Keratinocyte (primary cell): ENCODE results near the gene SORBS1. TPM values are rescaled to one million over a fixed set of nuclear protein-coding genes. Genes with fewer than 3 reads are reported as not detected.

Experiments used
- DNase-seq: peaks from one replicate; pipeline ENCODE4 v3.0.0-alpha.2; 2011; ENCODE audit warnings: low read depth, missing footprints, low spot score
- FAIRE-seq: peaks from 2 replicates; lab custom pipeline; 2011; peaks lifted over from hg19 to GRCh38; lab: Jason Lieb, UNC
- H2AFZ ChIP-seq: 2 replicates; pipeline ENCODE4 v1.6.0; 2012; ENCODE audit warnings: low read length, control low read depth, inconsistent platforms; ENCODE audit not compliant: control insufficient read depth
- H3K27ac ChIP-seq: 2 replicates; pipeline ENCODE4 v1.5.1; 2011; ENCODE audit warnings: low read length; ENCODE audit not compliant: control insufficient read depth, insufficient read depth
- H3K27me3 ChIP-seq: 3 replicates; pipeline ENCODE4 v1.6.0; 2011; ENCODE audit warnings: low read length; ENCODE audit not compliant: control insufficient read depth, insufficient read depth; ENCODE audit errors: extremely low read depth
- H3K36me3 ChIP-seq, 2 experiments: 2 replicates in 1 of 2; 3 replicates in 1 of 2; pipeline ENCODE4 v1.5.1; 2011; ENCODE audit warnings: low read length in 2 of 2, mild to moderate bottlenecking in 1 of 2; ENCODE audit not compliant: control insufficient read depth in 2 of 2, insufficient read depth in 2 of 2; ENCODE audit errors: extremely low read depth in 1 of 2
- H3K4me1 ChIP-seq: 3 replicates; pipeline ENCODE4 v1.5.1; 2011; ENCODE audit warnings: low read length; ENCODE audit not compliant: control insufficient read depth, insufficient read depth; ENCODE audit errors: extremely low read depth
- H3K4me2 ChIP-seq: 3 replicates; pipeline ENCODE4 v1.6.0; 2011; ENCODE audit warnings: low read depth, low read length; ENCODE audit not compliant: control insufficient read depth, insufficient read depth; ENCODE audit errors: extremely low read depth
- H3K4me3 ChIP-seq, 3 experiments: fragments of 200-600 bp in 1 of 3; sonication (generic) in 1 of 3; 2 replicates in 2 of 3; 3 replicates in 1 of 3; pipeline ENCODE4 v1.5.1; 2011 to 2016; ENCODE audit warnings: low read length in 3 of 3, mild to moderate bottlenecking in 3 of 3, control low read depth in 2 of 3, inconsistent platforms in 1 of 3, low read depth in 1 of 3, mixed read lengths in 1 of 3, mixed run types in 1 of 3, moderate library complexity in 1 of 3; ENCODE audit not compliant: control insufficient read depth in 2 of 3, insufficient read depth in 2 of 3; ENCODE audit errors: extremely low read depth in 1 of 3
- H3K79me2 ChIP-seq: 2 replicates; pipeline ENCODE4 v1.6.0; 2012; ENCODE audit warnings: low read length; ENCODE audit not compliant: control insufficient read depth, insufficient read depth
- H3K9ac ChIP-seq: 3 replicates; pipeline ENCODE4 v1.6.0; 2011; ENCODE audit warnings: low read length; ENCODE audit not compliant: control insufficient read depth, insufficient read depth; ENCODE audit errors: extremely low read depth
- H3K9me1 ChIP-seq: 3 replicates; pipeline ENCODE4 v1.6.0; 2011; ENCODE audit warnings: low read length; ENCODE audit not compliant: control insufficient read depth, insufficient read depth; ENCODE audit errors: extremely low read depth
- H3K9me3 ChIP-seq: 2 replicates; pipeline ENCODE4 v1.5.1; 2012; ENCODE audit warnings: low read depth, low read length; ENCODE audit not compliant: control insufficient read depth
- H4K20me1 ChIP-seq: 3 replicates; pipeline ENCODE4 v1.6.0; 2011; ENCODE audit warnings: low read length; ENCODE audit not compliant: control insufficient read depth, insufficient read depth; ENCODE audit errors: extremely low read depth
- EZH2 ChIP-seq: IDR thresholded peaks from one replicate; pipeline ENCODE4 v1.6.1; 2012; ENCODE audit warnings: inconsistent platforms, mild to moderate bottlenecking, low read length, moderate library complexity
- dilution Hi-C: fragments of 300-500 bp; cut with MboI; formaldehyde crosslinking; loops from one replicate; pipeline ENCODE4 v1.7.0; 2020; ENCODE audit warnings: low sequenced_read_pairs; ENCODE audit not compliant: extremely low pct_ligation_motif_present
- polyA plus RNA-seq, 5 experiments: library from polyadenylated mRNA; depleted of rRNA in 3 of 5; stranded (reverse) in 3 of 5; stranded (forward) in 1 of 5; unstranded in 1 of 5; fragments of >200 nt; gene quantifications; 1 replicate in 1 of 5; 2 replicates in 3 of 5; 3 replicates in 1 of 5; pipeline versions ENCODE4 v1.2.1 to v1.2.3, GENCODE V29; 2011 to 2012; ENCODE audit warnings: missing spikeins in 2 of 5, low read depth in 1 of 5, low replicate concordance in 1 of 5
- TF ChIP-seq, protein P1 (sequence below), 3 experiments: IDR thresholded peaks in 1 of 3; conservative IDR thresholded peaks in 1 of 3; optimal IDR thresholded peaks in 1 of 3; 2 replicates in 2 of 3; 3 replicates in 1 of 3; pipeline versions ENCODE3 to v1.5.1; 2011; ENCODE audit warnings: low read length in 3 of 3, mild to moderate bottlenecking in 3 of 3, moderate library complexity in 2 of 3, control low read depth in 1 of 3, inconsistent platforms in 1 of 3; ENCODE audit not compliant: insufficient read depth in 2 of 3; ENCODE audit errors: extremely low read depth in 1 of 3

Gene SORBS1
- polyA plus RNA-seq, 1 donor (not counting 4 experiments of a cell fraction or from before 2014, with no cell fraction given), result 0.42 TPM

- Histone ChIP-seq H3K9ac (no peak overlapping the region), H3K4me2 (no peak overlapping the region), H3K4me1 (no peaks in the 10 kb centered on the region), H3K9me1 (no peaks in the 10 kb centered on the region), H3K27ac (no peak overlapping the region), H3K27me3 (no peaks in the 10 kb centered on the region), H4K20me1 (no peaks in the 10 kb centered on the region), H3K4me3 (no peak overlapping the region), H2AFZ (no peak overlapping the region), H3K79me2 (no peaks in the 10 kb centered on the region), H3K9me3 (no peaks in the 10 kb centered on the region), H3K36me3 (no peaks in the 10 kb centered on the region)
- FAIRE-seq, result no peak
- no peak for DNase-seq
- TF ChIP-seq EZH2, result no peak
- TF ChIP-seq, protein P1, sequence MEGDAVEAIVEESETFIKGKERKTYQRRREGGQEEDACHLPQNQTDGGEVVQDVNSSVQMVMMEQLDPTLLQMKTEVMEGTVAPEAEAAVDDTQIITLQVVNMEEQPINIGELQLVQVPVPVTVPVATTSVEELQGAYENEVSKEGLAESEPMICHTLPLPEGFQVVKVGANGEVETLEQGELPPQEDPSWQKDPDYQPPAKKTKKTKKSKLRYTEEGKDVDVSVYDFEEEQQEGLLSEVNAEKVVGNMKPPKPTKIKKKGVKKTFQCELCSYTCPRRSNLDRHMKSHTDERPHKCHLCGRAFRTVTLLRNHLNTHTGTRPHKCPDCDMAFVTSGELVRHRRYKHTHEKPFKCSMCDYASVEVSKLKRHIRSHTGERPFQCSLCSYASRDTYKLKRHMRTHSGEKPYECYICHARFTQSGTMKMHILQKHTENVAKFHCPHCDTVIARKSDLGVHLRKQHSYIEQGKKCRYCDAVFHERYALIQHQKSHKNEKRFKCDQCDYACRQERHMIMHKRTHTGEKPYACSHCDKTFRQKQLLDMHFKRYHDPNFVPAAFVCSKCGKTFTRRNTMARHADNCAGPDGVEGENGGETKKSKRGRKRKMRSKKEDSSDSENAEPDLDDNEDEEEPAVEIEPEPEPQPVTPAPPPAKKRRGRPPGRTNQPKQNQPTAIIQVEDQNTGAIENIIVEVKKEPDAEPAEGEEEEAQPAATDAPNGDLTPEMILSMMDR (optimal IDR thresholded peaks at IDR 0.05 in 1 of 3, IDR thresholded peaks at IDR 0.05 in 1 of 3, conservative IDR thresholded peaks at IDR 0.05 in 1 of 3; ENCODE audit: extremely low read depth in 1 of 3, insufficient read depth in 2 of 3, low read length in 3 of 3), result no peak
- dilution Hi-C loops, result no loop called here
These were observed 156.3 kb downstream of the SORBS1 start for GRCh38 chr10:95404864-95405263.

GRCh38 chr10:95404462-95404858 is 156.7 kb downstream of the SORBS1 start:
- Histone ChIP-seq H3K4me2 (no peak overlapping the region), H3K4me3 (no peak overlapping the region), H3K27me3 (no peaks in the 10 kb centered on the region), H2AFZ (no peak overlapping the region), H3K9me3 (no peaks in the 10 kb centered on the region), H3K4me1 (no peaks in the 10 kb centered on the region), H3K36me3 (no peaks in the 10 kb centered on the region), H3K79me2 (no peaks in the 10 kb centered on the region), H3K27ac (no peak overlapping the region), H3K9me1 (no peaks in the 10 kb centered on the region), H3K9ac (no peak overlapping the region), H4K20me1 (no peaks in the 10 kb centered on the region)
- dilution Hi-C loops, result no loop called here
- DNase-seq (no peak), FAIRE-seq (no peak)
- TF ChIP-seq, protein P1 (optimal IDR thresholded peaks at IDR 0.05 in 1 of 3, IDR thresholded peaks at IDR 0.05 in 1 of 3, conservative IDR thresholded peaks at IDR 0.05 in 1 of 3; ENCODE audit: extremely low read depth in 1 of 3, insufficient read depth in 2 of 3, low read length in 3 of 3), result no peak
- TF ChIP-seq EZH2, result no peak
